HepG2 (cell line): Measurements from ENCODE around the gene DNAJC5. TPM values are rescaled to one million over a fixed set of nuclear protein-coding genes. Genes with fewer than 3 reads are reported as not detected.

Experiments
- FOXJ3 ChIP-seq: sonication (generic); formaldehyde crosslinking; IDR thresholded peaks from 2 replicates; pipeline ENCODE4 v1.4.0; 2020; ENCODE audit warnings: missing genetic modification reagents, mild to moderate bottlenecking, borderline replicate concordance
- HMG20B ChIP-seq: conservative IDR thresholded peaks from 2 replicates; pipeline ENCODE4 v1.6.1; 2016; ENCODE audit warnings: missing genetic modification reagents, missing compliant biosample characterization
- JARID2 ChIP-seq: sonication (generic); formaldehyde crosslinking; IDR thresholded peaks from 2 replicates; pipeline ENCODE4 v1.8.1; 2023; ENCODE audit warnings: missing genetic modification reagents, inconsistent platforms; ENCODE audit not compliant: insufficient replicate concordance
- MAF1 ChIP-seq: sonication (generic); formaldehyde crosslinking; IDR thresholded peaks from 2 replicates; pipeline ENCODE4 v1.5.0; 2020; ENCODE audit warnings: missing genetic modification reagents, borderline replicate concordance
- NAIF1 ChIP-seq: sonication (generic); formaldehyde crosslinking; IDR thresholded peaks from 2 replicates; pipeline ENCODE4 v1.5.0; 2020; ENCODE audit warnings: mild to moderate bottlenecking, missing genetic modification reagents, borderline replicate concordance
- NKX3-1 ChIP-seq: sonication (generic); formaldehyde crosslinking; IDR thresholded peaks from 2 replicates; pipeline ENCODE4 v1.5.0; 2020; ENCODE audit warnings: missing genetic modification reagents
- NR2C2 ChIP-seq: sonication (generic); formaldehyde crosslinking; IDR thresholded peaks from 2 replicates; pipeline ENCODE4 v1.4.0; 2020; ENCODE audit warnings: missing genetic modification reagents, mild to moderate bottlenecking, moderate library complexity, borderline replicate concordance
- PHF20 ChIP-seq: sonication (generic); formaldehyde crosslinking; IDR thresholded peaks from 2 replicates; pipeline ENCODE4 v1.5.0; 2020; ENCODE audit warnings: mild to moderate bottlenecking, missing genetic modification reagents
- PHF8 ChIP-seq: sonication (generic); formaldehyde crosslinking; IDR thresholded peaks from 2 replicates; pipeline ENCODE4 v1.5.0; 2020; ENCODE audit warnings: missing genetic modification reagents
- POLR2A ChIP-seq, 2 experiments: IDR thresholded peaks; 2 replicates each; pipeline ENCODE4 v1.6.1; 2011; ENCODE audit warnings: low read depth in 2 of 2, low read length in 2 of 2, mild to moderate bottlenecking in 1 of 2, moderate library complexity in 1 of 2; ENCODE audit not compliant: insufficient read depth in 1 of 2
- RAD51 ChIP-seq: fragments of 450-650 bp; IDR thresholded peaks from 2 replicates; pipeline ENCODE4 v1.6.1; 2016; ENCODE audit warnings: borderline replicate concordance
- RARA ChIP-seq: IDR thresholded peaks from 2 replicates; pipeline ENCODE4 v1.6.1; 2016; ENCODE audit warnings: missing genetic modification reagents, missing compliant biosample characterization
- SMAD9 ChIP-seq: sonication (generic); formaldehyde crosslinking; IDR thresholded peaks from 2 replicates; pipeline ENCODE4 v1.5.1; 2020; ENCODE audit warnings: mild to moderate bottlenecking, missing genetic modification reagents
- SP140L ChIP-seq: sonication (generic); formaldehyde crosslinking; IDR thresholded peaks from 2 replicates; pipeline ENCODE4 v1.4.0; 2020; ENCODE audit warnings: missing genetic modification reagents, borderline replicate concordance
- YEATS2 ChIP-seq: sonication (generic); formaldehyde crosslinking; IDR thresholded peaks from 2 replicates; pipeline ENCODE4 v1.4.0; 2020; ENCODE audit warnings: missing genetic modification reagents, borderline replicate concordance
- ZBTB7B ChIP-seq: sonication (generic); formaldehyde crosslinking; IDR thresholded peaks from 2 replicates; pipeline ENCODE4 v1.4.0; 2020; ENCODE audit warnings: missing genetic modification reagents
- ZMAT3 ChIP-seq: sonication (generic); formaldehyde crosslinking; conservative IDR thresholded peaks from 2 replicates; pipeline ENCODE4 v1.7.0; 2021; ENCODE audit warnings: missing genetic modification reagents
- ZMYM3 ChIP-seq: sonication (generic); formaldehyde crosslinking; IDR thresholded peaks from 2 replicates; pipeline ENCODE4 v1.5.1; 2020; ENCODE audit warnings: mild to moderate bottlenecking, missing genetic modification reagents
- ZNF138 ChIP-seq: sonication (generic); formaldehyde crosslinking; IDR thresholded peaks from 2 replicates; pipeline ENCODE4 v1.5.0; 2020; ENCODE audit warnings: mild to moderate bottlenecking, low read depth, missing genetic modification reagents
- ZNF296 ChIP-seq: sonication (generic); formaldehyde crosslinking; conservative IDR thresholded peaks from 2 replicates; pipeline ENCODE4 v1.5.0; 2020; ENCODE audit warnings: mild to moderate bottlenecking, missing genetic modification reagents
- ZNF331 ChIP-seq: sonication (generic); formaldehyde crosslinking; IDR thresholded peaks from 2 replicates; pipeline ENCODE4 v1.4.0; 2020; ENCODE audit warnings: missing genetic modification reagents
- ZNF547 ChIP-seq: sonication (generic); formaldehyde crosslinking; IDR thresholded peaks from 2 replicates; pipeline ENCODE4 v1.5.1; 2020; ENCODE audit warnings: mild to moderate bottlenecking, missing genetic modification reagents
- ZNF562 ChIP-seq: sonication (generic); formaldehyde crosslinking; IDR thresholded peaks from 2 replicates; pipeline ENCODE4 v1.8.0; 2022; ENCODE audit warnings: missing genetic modification reagents, borderline replicate concordance
- ZNF607 ChIP-seq: sonication (generic); formaldehyde crosslinking; IDR thresholded peaks from 2 replicates; pipeline ENCODE4 v1.5.1; 2020; ENCODE audit warnings: missing genetic modification reagents, mild to moderate bottlenecking, borderline replicate concordance
- ZNF614 ChIP-seq: IDR thresholded peaks from 2 replicates; pipeline ENCODE4 v1.6.1; 2018; ENCODE audit warnings: missing biosample characterization, missing genetic modification reagents, inconsistent platforms, borderline replicate concordance
- ZNF75D ChIP-seq: sonication (generic); formaldehyde crosslinking; IDR thresholded peaks from 2 replicates; pipeline ENCODE4 v1.8.1; 2023; ENCODE audit warnings: missing genetic modification reagents, mild to moderate bottlenecking, borderline replicate concordance
- polyA plus RNA-seq, 8 experiments: library from polyadenylated mRNA; depleted of rRNA in 3 of 8; stranded (reverse) in 7 of 8; unstranded in 1 of 8; fragments of >200 nt; fragmentation: Illumina TruSeq in 4 of 8; extraction: Trizol in 4 of 8; gene quantifications; 2 replicates each; pipeline versions ENCODE4 v1.2.1 to v1.2.3, GENCODE V29; 2011 to 2016; ENCODE audit warnings: low read depth in 4 of 8, missing spikeins in 1 of 8, mixed read lengths in 1 of 8; ENCODE audit not compliant: insufficient read depth in 1 of 8
- total RNA-seq, 5 experiments: library from RNA; depleted of rRNA; stranded (reverse); fragments of >200 nt; fragmentation: Illumina TruSeq; extraction: Trizol; gene quantifications; 2 replicates each; pipeline ENCODE4 v1.2.3, GENCODE V29; 2016; ENCODE audit warnings: low read depth in 1 of 5
- TF ChIP-seq, protein P1 (sequence below): sonication (generic); formaldehyde crosslinking; IDR thresholded peaks from 2 replicates; pipeline ENCODE4 v1.4.0; 2020; ENCODE audit warnings: mild to moderate bottlenecking, missing genetic modification reagents
- TF ChIP-seq, protein P2 (sequence below): sonication (generic); formaldehyde crosslinking; IDR thresholded peaks from 2 replicates; pipeline ENCODE4 v1.5.1; 2020; ENCODE audit warnings: missing genetic modification reagents, mild to moderate bottlenecking, borderline replicate concordance

Gene DNAJC5
- total and polyA plus RNA-seq, 2 of the 13 experiments (the other 11 are each of a cell fraction or from before 2014, with no cell fraction given), result 42.8 to 64.5 TPM

DNA sequence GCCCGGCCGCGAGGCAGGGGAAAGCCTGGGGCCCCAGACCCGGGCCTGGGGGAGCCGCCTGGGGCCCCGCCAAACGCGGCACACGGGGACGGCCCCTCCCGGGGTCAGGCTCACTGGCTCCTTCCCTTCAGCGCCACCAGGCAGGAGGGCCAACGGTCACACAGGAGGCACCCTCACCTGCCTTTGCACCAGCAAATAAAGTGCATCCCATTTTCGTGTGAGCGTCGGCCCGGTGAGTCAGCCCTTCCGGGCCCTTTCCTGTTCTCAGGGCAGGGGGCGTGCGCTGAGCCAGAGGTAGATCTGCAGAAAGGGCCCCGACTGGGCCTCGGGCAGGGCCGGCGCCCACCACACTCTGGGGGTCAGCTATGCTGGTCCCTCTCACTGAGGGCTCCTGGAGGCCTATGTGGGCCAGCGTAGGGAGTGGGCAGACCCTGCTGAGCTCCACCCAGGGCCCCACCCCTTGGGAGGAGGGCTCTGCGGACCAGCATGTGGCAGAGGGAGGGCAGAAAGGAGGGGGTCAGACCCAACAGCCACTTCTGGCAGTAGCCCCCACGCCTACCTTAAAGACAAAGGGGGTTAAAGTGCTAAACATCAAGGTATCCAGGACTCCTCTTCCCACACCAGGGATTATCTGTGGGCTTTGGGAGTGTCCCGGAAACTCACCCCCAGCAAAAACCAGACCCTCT, 62.2 kb downstream of the DNAJC5 start (continued):
- TF ChIP-seq, protein P1, sequence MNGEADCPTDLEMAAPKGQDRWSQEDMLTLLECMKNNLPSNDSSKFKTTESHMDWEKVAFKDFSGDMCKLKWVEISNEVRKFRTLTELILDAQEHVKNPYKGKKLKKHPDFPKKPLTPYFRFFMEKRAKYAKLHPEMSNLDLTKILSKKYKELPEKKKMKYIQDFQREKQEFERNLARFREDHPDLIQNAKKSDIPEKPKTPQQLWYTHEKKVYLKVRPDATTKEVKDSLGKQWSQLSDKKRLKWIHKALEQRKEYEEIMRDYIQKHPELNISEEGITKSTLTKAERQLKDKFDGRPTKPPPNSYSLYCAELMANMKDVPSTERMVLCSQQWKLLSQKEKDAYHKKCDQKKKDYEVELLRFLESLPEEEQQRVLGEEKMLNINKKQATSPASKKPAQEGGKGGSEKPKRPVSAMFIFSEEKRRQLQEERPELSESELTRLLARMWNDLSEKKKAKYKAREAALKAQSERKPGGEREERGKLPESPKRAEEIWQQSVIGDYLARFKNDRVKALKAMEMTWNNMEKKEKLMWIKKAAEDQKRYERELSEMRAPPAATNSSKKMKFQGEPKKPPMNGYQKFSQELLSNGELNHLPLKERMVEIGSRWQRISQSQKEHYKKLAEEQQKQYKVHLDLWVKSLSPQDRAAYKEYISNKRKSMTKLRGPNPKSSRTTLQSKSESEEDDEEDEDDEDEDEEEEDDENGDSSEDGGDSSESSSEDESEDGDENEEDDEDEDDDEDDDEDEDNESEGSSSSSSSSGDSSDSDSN (CRISPR knock-in tag), result peak; percentile 52; the same call in 1 of the 2 replicates
- TF ChIP-seq ZBTB7B (CRISPR knock-in tag) (peak; percentile 97), FOXJ3 (CRISPR knock-in tag) (no peak), NAIF1 (CRISPR knock-in tag) (no peak), POLR2A (IDR thresholded peaks at IDR 0.05; ENCODE audit: insufficient read depth in 1 of 2, low read depth in 2 of 2, low read length in 2 of 2) (peak in 1 of 2 experiments; percentile 81; a peak in 2 of 4 replicates), ZNF138 (CRISPR knock-in tag) (no peak), ZNF562 (no peak), ZNF614 (CRISPR knock-in tag) (peak; percentile 93; the same call in 1 of the 2 replicates), PHF20 (CRISPR knock-in tag) (no peak), RARA (CRISPR knock-in tag) (peak; percentile 32), YEATS2 (CRISPR knock-in tag) (no peak; the same call in none of the 2 replicates), NKX3-1 (CRISPR knock-in tag) (peak; percentile 68; the same call in 1 of the 2 replicates), ZMAT3 (CRISPR knock-in tag) (no peak), ZMYM3 (CRISPR knock-in tag) (no peak), MAF1 (CRISPR knock-in tag) (no peak), HMG20B (CRISPR knock-in tag) (no peak), ZNF607 (no peak), ZNF331 (CRISPR knock-in tag) (peak; percentile 71; the same call in 1 of the 2 replicates), JARID2 (CRISPR knock-in tag) (no peak), PHF8 (CRISPR knock-in tag) (peak; percentile 74), RAD51 (no peak), NR2C2 (no peak), ZNF75D (CRISPR knock-in tag) (no peak), SMAD9 (CRISPR knock-in tag) (peak; percentile 84; the same call in 1 of the 2 replicates), ZNF547 (peak; percentile 76), SP140L (CRISPR knock-in tag) (no peak), ZNF296 (CRISPR knock-in tag) (no peak)
- TF ChIP-seq, protein P2, sequence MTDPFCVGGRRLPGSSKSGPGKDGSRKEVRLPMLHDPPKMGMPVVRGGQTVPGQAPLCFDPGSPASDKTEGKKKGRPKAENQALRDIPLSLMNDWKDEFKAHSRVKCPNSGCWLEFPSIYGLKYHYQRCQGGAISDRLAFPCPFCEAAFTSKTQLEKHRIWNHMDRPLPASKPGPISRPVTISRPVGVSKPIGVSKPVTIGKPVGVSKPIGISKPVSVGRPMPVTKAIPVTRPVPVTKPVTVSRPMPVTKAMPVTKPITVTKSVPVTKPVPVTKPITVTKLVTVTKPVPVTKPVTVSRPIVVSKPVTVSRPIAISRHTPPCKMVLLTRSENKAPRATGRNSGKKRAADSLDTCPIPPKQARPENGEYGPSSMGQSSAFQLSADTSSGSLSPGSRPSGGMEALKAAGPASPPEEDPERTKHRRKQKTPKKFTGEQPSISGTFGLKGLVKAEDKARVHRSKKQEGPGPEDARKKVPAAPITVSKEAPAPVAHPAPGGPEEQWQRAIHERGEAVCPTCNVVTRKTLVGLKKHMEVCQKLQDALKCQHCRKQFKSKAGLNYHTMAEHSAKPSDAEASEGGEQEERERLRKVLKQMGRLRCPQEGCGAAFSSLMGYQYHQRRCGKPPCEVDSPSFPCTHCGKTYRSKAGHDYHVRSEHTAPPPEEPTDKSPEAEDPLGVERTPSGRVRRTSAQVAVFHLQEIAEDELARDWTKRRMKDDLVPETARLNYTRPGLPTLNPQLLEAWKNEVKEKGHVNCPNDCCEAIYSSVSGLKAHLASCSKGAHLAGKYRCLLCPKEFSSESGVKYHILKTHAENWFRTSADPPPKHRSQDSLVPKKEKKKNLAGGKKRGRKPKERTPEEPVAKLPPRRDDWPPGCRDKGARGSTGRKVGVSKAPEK (CRISPR knock-in tag), result no peak
